Measurements from ENCODE around the gene ZCCHC7.
"Not testable (repeated sequence)": the region's sequence is repeated elsewhere in the genome, so short reads cannot be mapped to it uniquely, and the experiment has no call there.

ZCCHC7 gene

GRCh38 chr9:37184905-37185867 lies 64.8 kb downstream of the ZCCHC7 start:
- H3K36me3 ChIP-seq (replicated peaks), result no peaks in the 10 kb centered on the region
- no peak overlapping the region for H3K27ac ChIP-seq
- DNase-seq, result no peak
- TF ChIP-seq CTCF (IDR thresholded peaks at IDR 0.05; ENCODE audit: low read depth, low read length, missing control alignments), result no peak
- no peak overlapping the region for H3K4me3 ChIP-seq (ENCODE audit: low read depth, low read length)
- no peaks in the 10 kb centered on the region for H3K27me3 ChIP-seq (replicated peaks)
- in situ Hi-C loops (cut with HindIII; ENCODE audit: low pct_ligation_motif_present, low sequenced_read_pairs), result no loop called here

- DNase-seq, result peak; percentile 6
- no peaks in the 10 kb centered on the region for H3K36me3 ChIP-seq (replicated peaks)
- H3K4me3 ChIP-seq (ENCODE audit: low read depth, low read length), result no peak overlapping the region
- in situ Hi-C loops (cut with HindIII; ENCODE audit: low pct_ligation_motif_present, low sequenced_read_pairs), result no loop called here
- no peak for TF ChIP-seq CTCF (IDR thresholded peaks at IDR 0.05; ENCODE audit: low read depth, low read length, missing control alignments)
- no peaks in the 10 kb centered on the region for H3K27me3 ChIP-seq (replicated peaks)
- H3K27ac ChIP-seq, result peak overlapping the region; percentile 4
These were observed 66.9 kb downstream of the ZCCHC7 start for GRCh38 chr9:37187292-37187691.

GRCh38 chr9:37187713-37188439 lies 67.5 kb downstream of the ZCCHC7 start:
- Histone ChIP-seq H3K4me3 (ENCODE audit: low read depth, low read length) (no peak overlapping the region), H3K27ac (peak overlapping the region; percentile 4), H3K27me3 (replicated peaks) (no peaks in the 10 kb centered on the region), H3K36me3 (replicated peaks) (no peaks in the 10 kb centered on the region)
- in situ Hi-C loops (cut with HindIII; ENCODE audit: low pct_ligation_motif_present, low sequenced_read_pairs), result no loop called here
- no peak for DNase-seq
- no peak for TF ChIP-seq CTCF (IDR thresholded peaks at IDR 0.05; ENCODE audit: low read depth, low read length, missing control alignments)

GRCh38 chr9:37190739-37191138 lies 70.4 kb downstream of the ZCCHC7 start:
- H3K27ac ChIP-seq; DNase-seq; in situ Hi-C loops (cut with HindIII; ENCODE audit: low pct_ligation_motif_present, low sequenced_read_pairs): not testable (repeated sequence)

DNA sequence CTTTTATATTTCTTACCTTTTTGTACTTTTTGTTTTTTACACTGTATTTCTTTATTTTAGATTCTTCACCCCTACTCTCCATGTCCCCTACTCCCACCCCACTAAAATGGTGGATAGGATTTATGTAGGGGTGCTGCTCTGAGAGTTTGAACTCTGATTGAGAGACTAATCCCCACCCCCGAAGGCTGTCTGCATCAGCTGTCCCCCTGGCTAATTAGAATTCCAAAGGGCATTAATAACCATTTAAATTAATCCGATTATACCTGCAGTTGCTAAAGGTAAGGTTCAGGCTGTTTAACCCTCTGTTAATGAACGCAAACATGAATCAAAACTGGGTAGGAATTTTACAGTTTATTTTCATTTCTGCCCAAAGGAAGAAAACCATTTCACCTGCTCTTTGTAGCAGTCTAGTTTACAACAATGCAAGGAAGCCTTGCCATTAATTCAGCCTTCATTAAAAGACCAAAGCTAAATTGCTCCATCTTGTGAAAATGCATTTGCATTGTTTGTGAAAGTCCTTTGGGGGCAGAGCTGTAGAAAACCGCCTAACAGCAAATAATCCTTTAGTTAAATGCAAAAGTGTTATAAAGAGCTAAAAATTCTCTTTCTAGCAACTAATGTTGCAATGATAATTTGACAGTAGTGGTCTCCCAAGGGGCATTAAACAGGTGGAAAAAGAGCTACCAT lies 71.2 kb downstream of the ZCCHC7 start:
- no peak for DNase-seq
- in situ Hi-C loops (cut with HindIII; ENCODE audit: low pct_ligation_motif_present, low sequenced_read_pairs), result no loop called here
- Histone ChIP-seq H3K27me3 (replicated peaks) (no peaks in the 10 kb centered on the region), H3K27ac (no peak overlapping the region), H3K36me3 (replicated peaks) (no peaks in the 10 kb centered on the region), H3K4me3 (ENCODE audit: low read depth, low read length) (no peak overlapping the region)
- no peak for TF ChIP-seq CTCF (IDR thresholded peaks at IDR 0.05; ENCODE audit: low read depth, low read length, missing control alignments)

More at GRCh38 chr9:37190739-37191138, 70.4 kb downstream of the ZCCHC7 start:
- not testable (repeated sequence) for H3K27me3 ChIP-seq (replicated peaks); H3K4me3 ChIP-seq (ENCODE audit: low read depth, low read length); H3K36me3 ChIP-seq (replicated peaks)

- Histone ChIP-seq H3K36me3 (replicated peaks) (no peaks in the 10 kb centered on the region), H3K27ac (no peak overlapping the region), H3K4me3 (ENCODE audit: low read depth, low read length) (no peak overlapping the region), H3K27me3 (replicated peaks) (no peaks in the 10 kb centered on the region)
- DNase-seq, result no peak
- TF ChIP-seq CTCF (IDR thresholded peaks at IDR 0.05; ENCODE audit: low read depth, low read length, missing control alignments), result no peak
- in situ Hi-C loops (cut with HindIII; ENCODE audit: low pct_ligation_motif_present, low sequenced_read_pairs), result no loop called here
These were observed 72.4 kb downstream of the ZCCHC7 start for GRCh38 chr9:37192803-37193202.

All from brain microvascular endothelial cell (primary cell).